HFF-Myc (cell line): ENCODE measurements around the gene SELENOM.

Experiments
- DNase-seq: peaks from one replicate; pipeline ENCODE4 v3.0.0-alpha.2; 2011; ENCODE audit warnings: low read depth; ENCODE audit errors: extremely low read depth
- H3K4me3 ChIP-seq: replicated peaks from 2 replicates; pipeline ENCODE4 v1.5.1; 2011; ENCODE audit warnings: low read depth, mild to moderate bottlenecking, control low read depth, low read length
- CTCF ChIP-seq: IDR thresholded peaks from 2 replicates; pipeline ENCODE4 v1.5.1; 2012; ENCODE audit warnings: mild to moderate bottlenecking, low read depth, low read length, control low read depth; ENCODE audit errors: missing control alignments

SELENOM gene

GRCh38 chr22:31136155-31136554 is 28.8 kb upstream of the SELENOM start:
- H3K4me3 ChIP-seq: no peak overlapping the region

GRCh38 chr22:31135706-31136105 is 28.3 kb upstream of the SELENOM start:
- no peak for TF ChIP-seq CTCF
- no peak for DNase-seq

More at GRCh38 chr22:31136155-31136554, 28.8 kb upstream of the SELENOM start:
- DNase-seq: no peak
- no peak for TF ChIP-seq CTCF

GRCh38 chr22:31134688-31135087 is 27.3 kb upstream of the SELENOM start:
- no peak overlapping the region for H3K4me3 ChIP-seq
- TF ChIP-seq CTCF: no peak
- DNase-seq: no peak

More at GRCh38 chr22:31135706-31136105, 28.3 kb upstream of the SELENOM start:
- no peak overlapping the region for H3K4me3 ChIP-seq

- no peak overlapping the region for H3K4me3 ChIP-seq
- no peak for DNase-seq
- no peak for TF ChIP-seq CTCF
These were observed 26.5 kb upstream of the SELENOM start for GRCh38 chr22:31133911-31134310.

GRCh38 chr22:31130873-31131272 is 23.5 kb upstream of the SELENOM start:
- DNase-seq: no peak
- no peak overlapping the region for H3K4me3 ChIP-seq

GRCh38 chr22:31128156-31128555 is 20.8 kb upstream of the SELENOM start:
- no peak for TF ChIP-seq CTCF
- no peak for DNase-seq
- no peak overlapping the region for H3K4me3 ChIP-seq

More at GRCh38 chr22:31130873-31131272, 23.5 kb upstream of the SELENOM start:
- no peak for TF ChIP-seq CTCF

- no peak overlapping the region for H3K4me3 ChIP-seq
- no peak for TF ChIP-seq CTCF
- DNase-seq: no peak
These were observed 19.9 kb upstream of the SELENOM start for GRCh38 chr22:31127181-31127772.
